IMR-90 (cell line): ENCODE measurements around the gene KIF6. TPM values are rescaled to one million over a fixed set of nuclear protein-coding genes. Genes with fewer than 3 reads are reported as not detected.

ENCODE experiments used
- ATAC-seq: fragments of 200-7000 bp; cut with Tn5 transposase; 2 replicates; pipeline ENCODE4 v1.9.1; 2020; ENCODE audit warnings: low read depth, mild to moderate bottlenecking, moderate library complexity
- BruUV-seq: library from RNA; stranded (reverse); fragments of 400-500 nt; replicated peaks from 2 replicates; lab custom pipeline; 2021; lab: Mats Ljungman, UMichigan
- CTCF ChIA-PET: fragments of 300-600 bp; formaldehyde crosslinking; extraction: SDS; loops from one replicate; lab custom pipeline; 2021; ENCODE audit warnings: antibody characterized with exemption; lab: Yijun Ruan, JAX
- POLR2A ChIA-PET: fragments of 300-600 bp; sonication (Branson Sonifier 250); formaldehyde crosslinking; loops from one replicate; lab custom pipeline; 2022; ENCODE audit warnings: antibody characterized with exemption; ENCODE audit not compliant: unreplicated experiment; lab: Charles Lee
- DNase-seq: peaks from one replicate; pipeline ENCODE4 v3.0.0; 2013
- H2AFZ ChIP-seq: replicated peaks from 2 replicates; pipeline ENCODE3; 2013; ENCODE audit warnings: low read length, mild to moderate bottlenecking; ENCODE audit not compliant: poor library complexity
- H2AK5ac ChIP-seq: 2 replicates; pipeline ENCODE4 v1.6.1; 2013; ENCODE audit warnings: low read depth, low read length, inconsistent platforms
- H2AK9ac ChIP-seq: replicated peaks from 2 replicates; pipeline ENCODE3; 2013; ENCODE audit warnings: mild to moderate bottlenecking, low read depth, low read length, moderate library complexity; ENCODE audit not compliant: poor library complexity
- H2BK120ac ChIP-seq: 2 replicates; pipeline ENCODE4 v1.6.1; 2013; ENCODE audit warnings: low read depth, low read length, inconsistent platforms
- H2BK15ac ChIP-seq: 3 replicates; pipeline ENCODE4 v1.6.1; 2013; ENCODE audit warnings: low read depth, low read length, inconsistent platforms
- H2BK20ac ChIP-seq: 2 replicates; pipeline ENCODE4 v1.6.1; 2013; ENCODE audit warnings: low read depth, mild to moderate bottlenecking, inconsistent platforms, low read length, moderate library complexity
- H2BK5ac ChIP-seq: 2 replicates; pipeline ENCODE4 v1.6.1; 2013; ENCODE audit warnings: mild to moderate bottlenecking, low read depth, low read length, inconsistent platforms; ENCODE audit not compliant: poor library complexity, severe bottlenecking
- H3K14ac ChIP-seq: replicated peaks from 2 replicates; pipeline ENCODE4 v1.6.1; 2013; ENCODE audit warnings: low read depth, low read length, inconsistent platforms
- H3K18ac ChIP-seq: 2 replicates; pipeline ENCODE4 v1.6.1; 2013; ENCODE audit warnings: low read depth, low read length, control low read depth
- H3K23ac ChIP-seq: 2 replicates; pipeline ENCODE4 v1.6.1; 2013; ENCODE audit warnings: low read depth, low read length, inconsistent platforms
- H3K27ac ChIP-seq: 2 replicates; pipeline ENCODE4 v1.5.1; 2013; ENCODE audit warnings: mild to moderate bottlenecking, control low read depth, low read length; ENCODE audit not compliant: insufficient read depth
- H3K27me3 ChIP-seq: 2 replicates; pipeline ENCODE4 v1.6.1; 2013; ENCODE audit warnings: low read length; ENCODE audit not compliant: control insufficient read depth, insufficient read depth
- H3K36me3 ChIP-seq: 2 replicates; pipeline ENCODE4 v1.6.1; 2013; ENCODE audit warnings: low read length, mixed read lengths; ENCODE audit not compliant: control insufficient read depth, insufficient read depth
- H3K4ac ChIP-seq: 2 replicates; pipeline ENCODE4 v1.6.1; 2013; ENCODE audit warnings: low read depth, low read length, inconsistent platforms
- H3K4me1 ChIP-seq: 2 replicates; pipeline ENCODE4 v1.6.1; 2013; ENCODE audit warnings: low read length, mixed read lengths; ENCODE audit not compliant: control insufficient read depth, insufficient read depth
- H3K4me2 ChIP-seq: 2 replicates; pipeline ENCODE4 v1.6.1; 2013; ENCODE audit warnings: low read depth, mild to moderate bottlenecking, control low read depth, low read length, moderate library complexity
- H3K4me3 ChIP-seq: 2 replicates; pipeline ENCODE4 v1.5.1; 2013; ENCODE audit warnings: low read depth, mild to moderate bottlenecking, control low read depth, low read length, moderate library complexity; ENCODE audit not compliant: insufficient read depth
- H3K56ac ChIP-seq: 2 replicates; pipeline ENCODE4 v1.6.1; 2013; ENCODE audit warnings: low read length, inconsistent platforms; ENCODE audit not compliant: insufficient read depth; ENCODE audit errors: extremely low read depth
- H3K79me1 ChIP-seq, 2 experiments: 2 replicates each; pipeline ENCODE4 v1.6.1; 2013; ENCODE audit warnings: low read length in 2 of 2, inconsistent platforms in 1 of 2, low read depth in 1 of 2
- H3K9ac ChIP-seq: 2 replicates; pipeline ENCODE4 v1.6.1; 2013; ENCODE audit warnings: low read depth, low read length, control low read depth
- H3K9me1 ChIP-seq: 2 replicates; pipeline ENCODE4 v1.6.1; 2013; ENCODE audit warnings: low read length, inconsistent platforms; ENCODE audit not compliant: insufficient read depth
- H3K9me3 ChIP-seq: 2 replicates; pipeline ENCODE4 v1.6.1; 2013; ENCODE audit warnings: low read length; ENCODE audit not compliant: control insufficient read depth, insufficient read depth
- H4K20me1 ChIP-seq: 2 replicates; pipeline ENCODE4 v1.6.1; 2013; ENCODE audit warnings: low read length, inconsistent platforms; ENCODE audit not compliant: insufficient read depth
- H4K5ac ChIP-seq: 2 replicates; pipeline ENCODE4 v1.6.1; 2013; ENCODE audit warnings: mild to moderate bottlenecking, low read depth, low read length, control low read depth
- H4K8ac ChIP-seq, 2 experiments: 2 replicates each; pipeline ENCODE4 v1.6.1; 2013; ENCODE audit warnings: low read depth in 2 of 2, low read length in 2 of 2, control low read depth in 1 of 2, inconsistent platforms in 1 of 2
- H4K91ac ChIP-seq: 2 replicates; pipeline ENCODE4 v1.6.1; 2013; ENCODE audit warnings: low read depth, low read length, inconsistent platforms; ENCODE audit not compliant: insufficient read depth
- BHLHE40 ChIP-seq: fragments of 150-350 bp; IDR thresholded peaks from 2 replicates; pipeline ENCODE4 v1.6.1; 2016; ENCODE audit warnings: mild to moderate bottlenecking, low read depth, low read length
- CEBPB ChIP-seq: IDR thresholded peaks from 2 replicates; pipeline ENCODE4 v1.6.1; 2012; ENCODE audit warnings: low read depth, low read length, improper control_type of control experiment
- CHD1 ChIP-seq: IDR thresholded peaks from 2 replicates; pipeline ENCODE4 v1.6.1; 2012; ENCODE audit warnings: low read depth, low read length, improper control_type of control experiment
- FOS ChIP-seq: fragments of 150-350 bp; IDR thresholded peaks from 2 replicates; pipeline ENCODE4 v1.6.1; 2016; ENCODE audit warnings: low read depth, low read length
- MAFK ChIP-seq: IDR thresholded peaks from 2 replicates; pipeline ENCODE4 v1.6.1; 2012; ENCODE audit warnings: low read depth, low read length, improper control_type of control experiment
- MAZ ChIP-seq: IDR thresholded peaks from 2 replicates; pipeline ENCODE4 v1.6.1; 2012; ENCODE audit warnings: low read depth, mild to moderate bottlenecking, low read length, improper control_type of control experiment, moderate library complexity, borderline replicate concordance
- MXI1 ChIP-seq: IDR thresholded peaks from 2 replicates; pipeline ENCODE4 v1.6.1; 2012; ENCODE audit warnings: low read depth, mild to moderate bottlenecking, low read length, moderate library complexity, borderline replicate concordance
- NFE2L2 ChIP-seq: fragments of 150-350 bp; IDR thresholded peaks from 2 replicates; pipeline ENCODE4 v1.6.1; 2016; ENCODE audit warnings: low read depth, mild to moderate bottlenecking, low read length
- POLR2A ChIP-seq: IDR thresholded peaks from 2 replicates; pipeline ENCODE4 v1.6.1; 2012; ENCODE audit warnings: mild to moderate bottlenecking, low read depth, low read length
- RAD21 ChIP-seq: IDR thresholded peaks from 2 replicates; pipeline ENCODE4 v1.6.1; 2012; ENCODE audit warnings: low read length, improper control_type of control experiment
- RCOR1 ChIP-seq: IDR thresholded peaks from 2 replicates; pipeline ENCODE4 v1.6.1; 2012; ENCODE audit warnings: mild to moderate bottlenecking, low read length, improper control_type of control experiment; ENCODE audit not compliant: insufficient replicate concordance
- RFX5 ChIP-seq: IDR thresholded peaks from 2 replicates; pipeline ENCODE4 v1.8.0; 2012; ENCODE audit warnings: low read depth, mild to moderate bottlenecking, low read length, moderate library complexity
- SMC3 ChIP-seq: fragments of 150-350 bp; IDR thresholded peaks from 2 replicates; pipeline ENCODE4 v1.6.1; 2016; ENCODE audit warnings: low read depth, mild to moderate bottlenecking, antibody characterized with exemption, low read length, moderate library complexity
- WGBS, 2 experiments: methylation state at CpG; one replicate each; pipeline versions ENCODE4 v1.1.5 to v1.1.7; 2013; ENCODE audit warnings: missing lambda C conversion rate in 2 of 2; ENCODE audit not compliant: insufficient read length in 1 of 2; ENCODE audit errors: extremely low coverage in 2 of 2; 5-methylcytosine and 5-hydroxymethylcytosine counted together
- dilution Hi-C: fragments of 300-500 bp; cut with HindIII; formaldehyde crosslinking; loops from one replicate; pipeline ENCODE4 v1.14.3; 2018; ENCODE audit warnings: low sequenced_read_pairs; ENCODE audit not compliant: unreplicated experiment
- in situ Hi-C: fragments of 300-500 bp; cut with MboI; formaldehyde crosslinking; loops from 3 replicates; pipeline ENCODE4 v1.14.3; 2019; ENCODE audit warnings: low sequenced_read_pairs, inconsistent platforms, mixed read lengths
- intact Hi-C: fragments of 100-400 bp; cut with micrococcal nuclease; formaldehyde crosslinking; loops from 2 replicates; pipeline ENCODE4 v1.10.0; 2022
- polyA plus RNA-seq, 3 experiments: library from polyadenylated mRNA; depleted of rRNA; stranded (reverse); fragments of >200 nt; gene quantifications; 2 replicates each; pipeline ENCODE4 v1.2.3, GENCODE V29; 2012; ENCODE audit warnings: low replicate concordance in 1 of 3
- total RNA-seq: library from RNA; depleted of rRNA; stranded (reverse); fragments of >200 nt; gene quantifications from 2 replicates; pipeline ENCODE4 v1.2.3, GENCODE V29; 2012
- TF ChIP-seq, protein P1 (sequence below): fragments of 150-350 bp; IDR thresholded peaks from 2 replicates; pipeline ENCODE4 v1.6.1; 2017; ENCODE audit warnings: mild to moderate bottlenecking, antibody characterized with exemption, low read length, low read depth
- TF ChIP-seq, protein P2 (sequence below): fragments of 150-350 bp; IDR thresholded peaks from 2 replicates; pipeline ENCODE4 v1.6.1; 2016; ENCODE audit warnings: low read depth, mild to moderate bottlenecking, low read length, moderate library complexity, borderline replicate concordance
- TF ChIP-seq, protein P3 (sequence below): conservative IDR thresholded peaks from 2 replicates; pipeline ENCODE4 v1.5.1; 2012; ENCODE audit warnings: mild to moderate bottlenecking, low read depth, low read length, improper control_type of control experiment

Gene KIF6
- total and polyA plus RNA-seq, 2 of the 4 experiments (the other 2 are of a cell fraction): under 0.01 to 0.10 TPM

GRCh38 chr6:39378175-39378959, 346.8 kb downstream of the KIF6 start:
- Histone ChIP-seq H3K9me3 (no peaks in the 10 kb centered on the region), H2AK9ac (no peak overlapping the region), H3K4me2 (no peak overlapping the region), H2BK5ac (peak overlapping the region; percentile 50), H3K23ac (no peak overlapping the region), H3K18ac (no peak overlapping the region), H3K36me3 (no peaks in the 10 kb centered on the region), H3K27ac (no peak overlapping the region), H3K4me1 (no peaks in the 10 kb centered on the region), H4K91ac (no peak overlapping the region), H3K79me1 (no peaks in the 10 kb centered on the region), H3K9me1 (no peaks in the 10 kb centered on the region), H3K4ac (no peak overlapping the region), H3K56ac (no peak overlapping the region), H4K5ac (no peak overlapping the region), H2BK15ac (no peak overlapping the region), H3K27me3 (peaks cover 3% of the 10 kb centered on the region), H2AFZ (no peak overlapping the region), H3K4me3 (no peak overlapping the region), H4K8ac (no peak overlapping the region), H3K9ac (no peak overlapping the region), H4K20me1 (no peaks in the 10 kb centered on the region), H2AK5ac (no peak overlapping the region), H2BK120ac (no peak overlapping the region), H2BK20ac (no peak overlapping the region), H3K14ac (no peak overlapping the region)
- dilution Hi-C loops: no loop called here
- POLR2A ChIA-PET: no interaction called here
- 55 to 100% methylated on average over 1 to 9 of the region's 10 CpGs for WGBS, 2 experiments
- DNase-seq (no peak), ATAC-seq (no peak)
- CTCF ChIA-PET: no interaction called here
- TF ChIP-seq MXI1 (no peak), MAFK (no peak), SMC3 (no peak), MAZ (no peak), RCOR1 (no peak), FOS (no peak), NFE2L2 (no peak), POLR2A (no peak), CEBPB (no peak), BHLHE40 (no peak), RAD21 (no peak), RFX5 (no peak), CHD1 (no peak)
- TF ChIP-seq, protein P1, sequence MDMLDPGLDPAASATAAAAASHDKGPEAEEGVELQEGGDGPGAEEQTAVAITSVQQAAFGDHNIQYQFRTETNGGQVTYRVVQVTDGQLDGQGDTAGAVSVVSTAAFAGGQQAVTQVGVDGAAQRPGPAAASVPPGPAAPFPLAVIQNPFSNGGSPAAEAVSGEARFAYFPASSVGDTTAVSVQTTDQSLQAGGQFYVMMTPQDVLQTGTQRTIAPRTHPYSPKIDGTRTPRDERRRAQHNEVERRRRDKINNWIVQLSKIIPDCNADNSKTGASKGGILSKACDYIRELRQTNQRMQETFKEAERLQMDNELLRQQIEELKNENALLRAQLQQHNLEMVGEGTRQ: no peak
- TF ChIP-seq, protein P2, sequence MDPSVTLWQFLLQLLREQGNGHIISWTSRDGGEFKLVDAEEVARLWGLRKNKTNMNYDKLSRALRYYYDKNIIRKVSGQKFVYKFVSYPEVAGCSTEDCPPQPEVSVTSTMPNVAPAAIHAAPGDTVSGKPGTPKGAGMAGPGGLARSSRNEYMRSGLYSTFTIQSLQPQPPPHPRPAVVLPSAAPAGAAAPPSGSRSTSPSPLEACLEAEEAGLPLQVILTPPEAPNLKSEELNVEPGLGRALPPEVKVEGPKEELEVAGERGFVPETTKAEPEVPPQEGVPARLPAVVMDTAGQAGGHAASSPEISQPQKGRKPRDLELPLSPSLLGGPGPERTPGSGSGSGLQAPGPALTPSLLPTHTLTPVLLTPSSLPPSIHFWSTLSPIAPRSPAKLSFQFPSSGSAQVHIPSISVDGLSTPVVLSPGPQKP: no peak
- TF ChIP-seq, protein P3, sequence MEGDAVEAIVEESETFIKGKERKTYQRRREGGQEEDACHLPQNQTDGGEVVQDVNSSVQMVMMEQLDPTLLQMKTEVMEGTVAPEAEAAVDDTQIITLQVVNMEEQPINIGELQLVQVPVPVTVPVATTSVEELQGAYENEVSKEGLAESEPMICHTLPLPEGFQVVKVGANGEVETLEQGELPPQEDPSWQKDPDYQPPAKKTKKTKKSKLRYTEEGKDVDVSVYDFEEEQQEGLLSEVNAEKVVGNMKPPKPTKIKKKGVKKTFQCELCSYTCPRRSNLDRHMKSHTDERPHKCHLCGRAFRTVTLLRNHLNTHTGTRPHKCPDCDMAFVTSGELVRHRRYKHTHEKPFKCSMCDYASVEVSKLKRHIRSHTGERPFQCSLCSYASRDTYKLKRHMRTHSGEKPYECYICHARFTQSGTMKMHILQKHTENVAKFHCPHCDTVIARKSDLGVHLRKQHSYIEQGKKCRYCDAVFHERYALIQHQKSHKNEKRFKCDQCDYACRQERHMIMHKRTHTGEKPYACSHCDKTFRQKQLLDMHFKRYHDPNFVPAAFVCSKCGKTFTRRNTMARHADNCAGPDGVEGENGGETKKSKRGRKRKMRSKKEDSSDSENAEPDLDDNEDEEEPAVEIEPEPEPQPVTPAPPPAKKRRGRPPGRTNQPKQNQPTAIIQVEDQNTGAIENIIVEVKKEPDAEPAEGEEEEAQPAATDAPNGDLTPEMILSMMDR: no peak
- no TSS peak for BruUV-seq
- intact Hi-C loops: loop anchor here (5.0 kb wide), 1 partner anchor 929 kb away; no protein-coding TSS in a partner anchor
- in situ Hi-C loops: no loop called here
